CD4-positive, CD25-positive, alpha-beta regulatory T cell (primary cell): ENCODE measurements around the gene ITPR2. TPM values are rescaled to one million over a fixed set of nuclear protein-coding genes. Genes with fewer than 3 reads are reported as not detected.
"Not testable (repeated sequence)": the region's sequence is repeated elsewhere in the genome, so short reads cannot be mapped to it uniquely, and the experiment has no call there.

Source experiments
- ATAC-seq, 2 donors: fragments of 150-1000 bp; cut with Tn5 transposase; one replicate each; pipeline ENCODE4 v1.10.0; 2021; ENCODE audit warnings: low read depth in 2 of 2, moderate number of reproducible peaks in 2 of 2, moderate library complexity in 1 of 2
- DNase-seq, 3 donors: peaks; one replicate each; pipeline versions ENCODE4 v3.0.0 to v3.0.0-alpha.2; 2012 to 2022; ENCODE audit warnings: mixed read lengths in 1 of 3
- H3K27ac ChIP-seq: one replicate; pipeline ENCODE4 v1.7.0; 2013; ENCODE audit warnings: mild to moderate bottlenecking, low read length; ENCODE audit not compliant: insufficient read depth, poor library complexity, severe bottlenecking
- H3K27me3 ChIP-seq: one replicate; pipeline ENCODE4 v1.7.0; 2013; ENCODE audit warnings: low read length; ENCODE audit not compliant: control insufficient read depth, insufficient read depth
- H3K36me3 ChIP-seq: one replicate; pipeline ENCODE4 v1.7.0; 2013; ENCODE audit warnings: mild to moderate bottlenecking, low read length, moderate library complexity; ENCODE audit not compliant: control insufficient read depth, insufficient read depth
- H3K4me1 ChIP-seq: 2 replicates; pipeline ENCODE4 v1.7.0; 2013; ENCODE audit warnings: mild to moderate bottlenecking, low read length; ENCODE audit not compliant: insufficient read depth, control insufficient read depth, poor library complexity, severe bottlenecking
- H3K4me3 ChIP-seq: one replicate; pipeline ENCODE4 v1.7.0; 2013; ENCODE audit warnings: low read depth, mild to moderate bottlenecking, low read length, moderate library complexity
- H3K9me3 ChIP-seq, 2 experiments: 1 replicate in 1 of 2; 2 replicates in 1 of 2; pipeline ENCODE4 v1.7.0; 2013; ENCODE audit warnings: low read length in 2 of 2, mild to moderate bottlenecking in 1 of 2, moderate library complexity in 1 of 2; ENCODE audit not compliant: control insufficient read depth in 2 of 2
- H3K27ac Mint-ChIP-seq, 3 donors: one replicate each; pipeline ENCODE4 v1.8.0; 2020 to 2022; ENCODE audit warnings: mild to moderate bottlenecking in 3 of 3, mixed read lengths in 3 of 3, moderate library complexity in 2 of 3
- H3K27me3 Mint-ChIP-seq: one replicate; pipeline ENCODE4 v1.8.0; 2022; ENCODE audit warnings: mild to moderate bottlenecking, mixed read lengths
- H3K36me3 Mint-ChIP-seq: one replicate; pipeline ENCODE4 v1.8.0; 2020; ENCODE audit warnings: mixed read lengths
- H3K4me1 Mint-ChIP-seq, 4 donors: one replicate each; pipeline ENCODE4 v1.8.0; 2020 to 2022; ENCODE audit warnings: mixed read lengths in 4 of 4, mild to moderate bottlenecking in 1 of 4
- H3K4me3 Mint-ChIP-seq, 4 donors: one replicate each; pipeline ENCODE4 v1.8.0; 2020 to 2022; ENCODE audit warnings: mild to moderate bottlenecking in 4 of 4, mixed read lengths in 4 of 4, moderate library complexity in 3 of 4
- H3K9me3 Mint-ChIP-seq, 7 donors: one replicate each; pipeline ENCODE4 v1.8.0; 2020 to 2022; ENCODE audit warnings: mixed read lengths in 7 of 7, mild to moderate bottlenecking in 3 of 7, moderate library complexity in 2 of 7
- polyA plus RNA-seq, 4 donors: library from polyadenylated mRNA; unstranded; fragments of 300-500 nt; fragmentation: Illumina TruSeq; gene quantifications; one replicate each; pipeline ENCODE4 v1.2.3, GENCODE V29; 2021
- total RNA-seq: library from RNA; stranded (reverse); gene quantifications from one replicate; pipeline ENCODE4 v1.2.3, GENCODE V29; 2022

The ITPR2 gene
- total and polyA plus RNA-seq, 5 donors from 2014 or later: 9.9 to 54.1 (median 11.7) TPM

- no peak overlapping the region for H3K27ac ChIP-seq
Measured at GRCh38 chr12:26782372-26783130, 50.4 kb downstream of the ITPR2 start.

GRCh38 chr12:26780656-26781055 is 52.3 kb downstream of the ITPR2 start:
- peaks cover 6 to 18% of the 10 kb centered on the region in 2 experiments for H3K9me3 ChIP-seq
- H3K36me3 ChIP-seq, H3K4me3 ChIP-seq, H3K4me1 Mint-ChIP-seq, H3K27ac Mint-ChIP-seq, H3K27me3 ChIP-seq, H3K4me3 Mint-ChIP-seq, DNase-seq, H3K27me3 Mint-ChIP-seq, H3K27ac ChIP-seq, ATAC-seq, H3K4me1 ChIP-seq: not testable (repeated sequence)
- peaks cover 0 to 25% (median 5%) of the 10 kb centered on the region in 7 donors for H3K9me3 Mint-ChIP-seq
- H3K36me3 Mint-ChIP-seq: peaks cover 73% of the 10 kb centered on the region

More at GRCh38 chr12:26782372-26783130, 50.4 kb downstream of the ITPR2 start:
- Histone ChIP-seq H3K36me3 (peaks cover 7% of the 10 kb centered on the region), H3K4me1 (no peaks in the 10 kb centered on the region), H3K9me3 (peaks cover 5 to 6% of the 10 kb centered on the region in 2 experiments), H3K27me3 (no peaks in the 10 kb centered on the region), H3K4me3 (no peak overlapping the region)
- Mint-ChIP-seq H3K4me3 (no peak overlapping the region), H3K36me3 (peaks cover 68% of the 10 kb centered on the region), H3K27me3 (no peaks in the 10 kb centered on the region), H3K9me3 (peaks cover 0 to 12% (median 2%) of the 10 kb centered on the region in 7 donors), H3K27ac (no peak overlapping the region), H3K4me1 (peaks cover 4 to 15% (median 5%) of the 10 kb centered on the region in 4 donors)
- no peak for DNase-seq
- ATAC-seq: no peak

GRCh38 chr12:26778173-26778775 is 54.7 kb downstream of the ITPR2 start:
- H3K4me3 Mint-ChIP-seq, H3K27ac ChIP-seq, ATAC-seq, H3K27me3 Mint-ChIP-seq, H3K27ac Mint-ChIP-seq, DNase-seq, H3K27me3 ChIP-seq, H3K4me1 ChIP-seq, H3K4me3 ChIP-seq, H3K36me3 ChIP-seq: not testable (repeated sequence)
- Mint-ChIP-seq H3K9me3 (peaks cover 0 to 25% (median 4%) of the 10 kb centered on the region in 7 donors), H3K4me1 (peaks cover 0 to 13% (median 9%) of the 10 kb centered on the region in 4 donors), H3K36me3 (peaks cover 78% of the 10 kb centered on the region)
- peaks cover 6 to 18% of the 10 kb centered on the region in 2 experiments for H3K9me3 ChIP-seq

GRCh38 chr12:26777236-26777635 is 55.8 kb downstream of the ITPR2 start:
- no peaks in the 10 kb centered on the region for H3K27me3 Mint-ChIP-seq
- H3K9me3 Mint-ChIP-seq: peaks cover 0 to 25% (median 4%) of the 10 kb centered on the region in 7 donors
- H3K4me3 Mint-ChIP-seq: no peak overlapping the region
- peaks cover 71% of the 10 kb centered on the region for H3K36me3 Mint-ChIP-seq
- H3K4me1 Mint-ChIP-seq: peaks cover 6 to 16% (median 9%) of the 10 kb centered on the region in 4 donors
- ATAC-seq (no peak), DNase-seq (no peak)
- peaks cover 6 to 18% of the 10 kb centered on the region in 2 experiments for H3K9me3 ChIP-seq
- no peak overlapping the region for H3K4me3 ChIP-seq
- H3K27me3 ChIP-seq: no peaks in the 10 kb centered on the region
- no peak overlapping the region for H3K27ac ChIP-seq
- peaks cover 9% of the 10 kb centered on the region for H3K36me3 ChIP-seq
- no peak overlapping the region for H3K27ac Mint-ChIP-seq
- H3K4me1 ChIP-seq: no peaks in the 10 kb centered on the region

GRCh38 chr12:26775991-26776390 is 57.0 kb downstream of the ITPR2 start:
- H3K4me3 ChIP-seq, H3K36me3 ChIP-seq, ATAC-seq, H3K27me3 Mint-ChIP-seq, H3K4me3 Mint-ChIP-seq, DNase-seq, H3K27ac ChIP-seq, H3K27ac Mint-ChIP-seq, H3K27me3 ChIP-seq, H3K4me1 ChIP-seq: not testable (repeated sequence)
- H3K36me3 Mint-ChIP-seq: peaks cover 62% of the 10 kb centered on the region
- peaks cover 6 to 18% of the 10 kb centered on the region in 2 experiments for H3K9me3 ChIP-seq
- H3K4me1 Mint-ChIP-seq: peaks cover 6 to 21% (median 9%) of the 10 kb centered on the region in 4 donors
- H3K9me3 Mint-ChIP-seq: peaks cover 0 to 25% (median 4%) of the 10 kb centered on the region in 7 donors

GRCh38 chr12:26773313-26774104 is 59.5 kb downstream of the ITPR2 start:
- H3K27me3 ChIP-seq: no peaks in the 10 kb centered on the region
- Mint-ChIP-seq H3K27ac (no peak overlapping the region), H3K36me3 (peaks cover 52% of the 10 kb centered on the region), H3K27me3 (no peaks in the 10 kb centered on the region), H3K4me3 (no peak overlapping the region), H3K9me3 (peaks cover 0 to 21% (median 3%) of the 10 kb centered on the region in 7 donors), H3K4me1 (peaks cover 18 to 39% (median 24%) of the 10 kb centered on the region in 4 donors)
- H3K9me3 ChIP-seq: peaks cover 6 to 18% of the 10 kb centered on the region in 2 experiments
- ATAC-seq: no peak
- peaks cover 3% of the 10 kb centered on the region for H3K4me1 ChIP-seq
- H3K36me3 ChIP-seq: peaks cover 9% of the 10 kb centered on the region
- DNase-seq: no peak
- H3K27ac ChIP-seq: no peak overlapping the region
- H3K4me3 ChIP-seq: no peak overlapping the region

- ATAC-seq (no peak), DNase-seq (no peak)
- Mint-ChIP-seq H3K36me3 (peaks cover 44% of the 10 kb centered on the region), H3K4me3 (no peak overlapping the region), H3K27ac (no peak overlapping the region), H3K9me3 (peaks cover 0 to 11% (median 3%) of the 10 kb centered on the region in 7 donors), H3K4me1 (peaks cover 18 to 43% (median 26%) of the 10 kb centered on the region in 4 donors), H3K27me3 (no peaks in the 10 kb centered on the region)
- peaks cover 3% of the 10 kb centered on the region for H3K4me1 ChIP-seq
- H3K36me3 ChIP-seq: peaks cover 6% of the 10 kb centered on the region
- no peak overlapping the region for H3K27ac ChIP-seq
- peaks cover 0 to 6% of the 10 kb centered on the region in 2 experiments for H3K9me3 ChIP-seq
- H3K27me3 ChIP-seq: no peaks in the 10 kb centered on the region
- no peak overlapping the region for H3K4me3 ChIP-seq
Measured at GRCh38 chr12:26771861-26772260, 61.1 kb downstream of the ITPR2 start.
